HepG2 (cell line): ENCODE results near the gene PTGR2. TPM values are rescaled to one million over a fixed set of nuclear protein-coding genes. Genes with fewer than 3 reads are reported as not detected.

Source experiments
- NKX3-1 ChIP-seq: sonication (generic); formaldehyde crosslinking; IDR thresholded peaks from 2 replicates; pipeline ENCODE4 v1.5.0; 2020; ENCODE audit warnings: missing genetic modification reagents
- TGIF2 ChIP-seq: IDR thresholded peaks from 2 replicates; pipeline ENCODE4 v1.6.1; 2016; ENCODE audit warnings: control low read depth, missing compliant biosample characterization
- ZKSCAN8 ChIP-seq: IDR thresholded peaks from 2 replicates; pipeline ENCODE4 v1.6.1; 2016; ENCODE audit warnings: borderline replicate concordance, missing genetic modification reagents, missing compliant biosample characterization
- polyA plus RNA-seq, 8 experiments: library from polyadenylated mRNA; depleted of rRNA in 3 of 8; stranded (reverse) in 7 of 8; unstranded in 1 of 8; fragments of >200 nt; fragmentation: Illumina TruSeq in 4 of 8; extraction: Trizol in 4 of 8; gene quantifications; 2 replicates each; pipeline versions ENCODE4 v1.2.1 to v1.2.3, GENCODE V29; 2011 to 2016; ENCODE audit warnings: low read depth in 4 of 8, missing spikeins in 1 of 8, mixed read lengths in 1 of 8; ENCODE audit not compliant: insufficient read depth in 1 of 8
- total RNA-seq, 5 experiments: library from RNA; depleted of rRNA; stranded (reverse); fragments of >200 nt; fragmentation: Illumina TruSeq; extraction: Trizol; gene quantifications; 2 replicates each; pipeline ENCODE4 v1.2.3, GENCODE V29; 2016; ENCODE audit warnings: low read depth in 1 of 5
- TF ChIP-seq, protein P1 (sequence below): sonication (generic); formaldehyde crosslinking; IDR thresholded peaks from 2 replicates; pipeline ENCODE4 v1.5.0; 2020; ENCODE audit warnings: mild to moderate bottlenecking, missing genetic modification reagents, borderline replicate concordance
- TF ChIP-seq, protein P2 (sequence below): fragments of 450-650 bp; IDR thresholded peaks from 2 replicates; pipeline ENCODE4 v1.6.1; 2016
- TF ChIP-seq, protein P3 (sequence below): sonication (generic); formaldehyde crosslinking; IDR thresholded peaks from 2 replicates; pipeline ENCODE4 v1.5.0; 2020; ENCODE audit warnings: mild to moderate bottlenecking, missing genetic modification reagents
- TF ChIP-seq, protein P4 (sequence below): IDR thresholded peaks from 2 replicates; pipeline ENCODE4 v1.6.1; 2012; ENCODE audit warnings: low read length, improper control_type of control experiment

The PTGR2 gene
- total and polyA plus RNA-seq, 2 of the 13 experiments (the other 11 are each of a cell fraction or from before 2014, with no cell fraction given) = 3.0 to 4.3 TPM

DNA sequence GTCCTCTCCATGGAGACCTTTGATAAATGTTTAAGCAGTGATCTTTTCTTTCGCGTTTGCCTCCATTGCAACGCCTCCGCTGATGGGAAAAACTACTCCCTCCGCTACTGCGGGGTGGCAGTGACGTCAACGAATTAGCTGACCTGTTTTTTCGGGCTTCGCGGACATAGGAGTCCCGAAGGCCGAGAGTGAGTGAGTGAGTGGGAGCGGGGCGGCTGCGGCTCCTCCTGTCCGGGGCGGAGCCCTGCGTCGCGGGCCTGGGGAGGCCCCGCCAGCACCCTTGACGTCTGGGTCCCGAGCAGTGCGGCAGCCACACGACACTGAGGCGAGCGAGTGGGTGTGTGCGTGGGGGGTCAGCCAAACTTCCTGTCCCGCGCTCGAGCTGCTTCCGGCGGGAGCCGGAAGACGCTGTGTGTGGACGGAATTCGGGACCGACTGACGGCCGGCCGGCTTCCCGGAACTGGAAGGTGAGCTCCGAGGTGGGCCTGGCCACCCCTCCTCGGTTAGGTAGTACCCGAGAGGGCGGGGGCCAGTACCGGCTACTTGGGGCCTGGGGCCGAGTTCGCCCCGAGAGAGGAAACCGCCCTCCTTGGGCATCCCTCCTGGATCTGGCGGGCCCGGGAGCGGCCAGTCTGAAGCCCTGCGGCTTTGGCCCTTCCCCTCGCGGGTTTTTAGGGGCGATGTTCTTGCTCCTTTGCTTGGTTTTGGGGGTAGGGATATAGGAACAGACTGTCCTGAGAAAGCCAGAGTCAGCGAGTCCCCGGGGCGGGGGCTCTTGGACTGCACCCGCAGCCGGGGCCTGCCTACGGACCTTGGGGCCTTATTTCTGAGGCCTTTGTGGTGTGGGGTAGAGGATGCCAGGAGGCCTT is 35.1 kb downstream of the PTGR2 start, which contains the start of gene ZNF410 (continued):
- TF ChIP-seq ZKSCAN8 (CRISPR knock-in tag) (peak; percentile 32; the same call in 1 of the 2 replicates), NKX3-1 (CRISPR knock-in tag) (peak; percentile 94), TGIF2 (CRISPR knock-in tag) (no peak; the same call in 1 of the 2 replicates)
- TF ChIP-seq, protein P1, sequence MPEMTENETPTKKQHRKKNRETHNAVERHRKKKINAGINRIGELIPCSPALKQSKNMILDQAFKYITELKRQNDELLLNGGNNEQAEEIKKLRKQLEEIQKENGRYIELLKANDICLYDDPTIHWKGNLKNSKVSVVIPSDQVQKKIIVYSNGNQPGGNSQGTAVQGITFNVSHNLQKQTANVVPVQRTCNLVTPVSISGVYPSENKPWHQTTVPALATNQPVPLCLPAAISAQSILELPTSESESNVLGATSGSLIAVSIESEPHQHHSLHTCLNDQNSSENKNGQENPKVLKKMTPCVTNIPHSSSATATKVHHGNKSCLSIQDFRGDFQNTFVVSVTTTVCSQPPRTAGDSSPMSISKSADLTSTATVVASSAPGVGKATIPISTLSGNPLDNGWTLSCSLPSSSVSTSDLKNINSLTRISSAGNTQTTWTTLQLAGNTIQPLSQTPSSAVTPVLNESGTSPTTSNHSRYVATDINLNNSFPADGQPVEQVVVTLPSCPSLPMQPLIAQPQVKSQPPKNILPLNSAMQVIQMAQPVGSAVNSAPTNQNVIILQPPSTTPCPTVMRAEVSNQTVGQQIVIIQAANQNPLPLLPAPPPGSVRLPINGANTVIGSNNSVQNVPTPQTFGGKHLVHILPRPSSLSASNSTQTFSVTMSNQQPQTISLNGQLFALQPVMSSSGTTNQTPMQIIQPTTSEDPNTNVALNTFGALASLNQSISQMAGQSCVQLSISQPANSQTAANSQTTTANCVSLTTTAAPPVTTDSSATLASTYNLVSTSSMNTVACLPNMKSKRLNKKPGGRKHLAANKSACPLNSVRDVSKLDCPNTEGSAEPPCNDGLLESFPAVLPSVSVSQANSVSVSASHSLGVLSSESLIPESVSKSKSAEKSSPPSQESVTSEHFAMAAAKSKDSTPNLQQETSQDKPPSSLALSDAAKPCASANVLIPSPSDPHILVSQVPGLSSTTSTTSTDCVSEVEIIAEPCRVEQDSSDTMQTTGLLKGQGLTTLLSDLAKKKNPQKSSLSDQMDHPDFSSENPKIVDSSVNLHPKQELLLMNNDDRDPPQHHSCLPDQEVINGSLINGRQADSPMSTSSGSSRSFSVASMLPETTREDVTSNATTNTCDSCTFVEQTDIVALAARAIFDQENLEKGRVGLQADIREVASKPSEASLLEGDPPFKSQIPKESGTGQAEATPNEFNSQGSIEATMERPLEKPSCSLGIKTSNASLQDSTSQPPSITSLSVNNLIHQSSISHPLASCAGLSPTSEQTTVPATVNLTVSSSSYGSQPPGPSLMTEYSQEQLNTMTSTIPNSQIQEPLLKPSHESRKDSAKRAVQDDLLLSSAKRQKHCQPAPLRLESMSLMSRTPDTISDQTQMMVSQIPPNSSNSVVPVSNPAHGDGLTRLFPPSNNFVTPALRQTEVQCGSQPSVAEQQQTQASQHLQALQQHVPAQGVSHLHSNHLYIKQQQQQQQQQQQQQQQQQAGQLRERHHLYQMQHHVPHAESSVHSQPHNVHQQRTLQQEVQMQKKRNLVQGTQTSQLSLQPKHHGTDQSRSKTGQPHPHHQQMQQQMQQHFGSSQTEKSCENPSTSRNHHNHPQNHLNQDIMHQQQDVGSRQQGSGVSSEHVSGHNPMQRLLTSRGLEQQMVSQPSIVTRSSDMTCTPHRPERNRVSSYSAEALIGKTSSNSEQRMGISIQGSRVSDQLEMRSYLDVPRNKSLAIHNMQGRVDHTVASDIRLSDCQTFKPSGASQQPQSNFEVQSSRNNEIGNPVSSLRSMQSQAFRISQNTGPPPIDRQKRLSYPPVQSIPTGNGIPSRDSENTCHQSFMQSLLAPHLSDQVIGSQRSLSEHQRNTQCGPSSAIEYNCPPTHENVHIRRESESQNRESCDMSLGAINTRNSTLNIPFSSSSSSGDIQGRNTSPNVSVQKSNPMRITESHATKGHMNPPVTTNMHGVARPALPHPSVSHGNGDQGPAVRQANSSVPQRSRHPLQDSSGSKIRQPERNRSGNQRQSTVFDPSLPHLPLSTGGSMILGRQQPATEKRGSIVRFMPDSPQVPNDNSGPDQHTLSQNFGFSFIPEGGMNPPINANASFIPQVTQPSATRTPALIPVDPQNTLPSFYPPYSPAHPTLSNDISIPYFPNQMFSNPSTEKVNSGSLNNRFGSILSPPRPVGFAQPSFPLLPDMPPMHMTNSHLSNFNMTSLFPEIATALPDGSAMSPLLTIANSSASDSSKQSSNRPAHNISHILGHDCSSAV (CRISPR knock-in tag) = no peak
- TF ChIP-seq, protein P2, sequence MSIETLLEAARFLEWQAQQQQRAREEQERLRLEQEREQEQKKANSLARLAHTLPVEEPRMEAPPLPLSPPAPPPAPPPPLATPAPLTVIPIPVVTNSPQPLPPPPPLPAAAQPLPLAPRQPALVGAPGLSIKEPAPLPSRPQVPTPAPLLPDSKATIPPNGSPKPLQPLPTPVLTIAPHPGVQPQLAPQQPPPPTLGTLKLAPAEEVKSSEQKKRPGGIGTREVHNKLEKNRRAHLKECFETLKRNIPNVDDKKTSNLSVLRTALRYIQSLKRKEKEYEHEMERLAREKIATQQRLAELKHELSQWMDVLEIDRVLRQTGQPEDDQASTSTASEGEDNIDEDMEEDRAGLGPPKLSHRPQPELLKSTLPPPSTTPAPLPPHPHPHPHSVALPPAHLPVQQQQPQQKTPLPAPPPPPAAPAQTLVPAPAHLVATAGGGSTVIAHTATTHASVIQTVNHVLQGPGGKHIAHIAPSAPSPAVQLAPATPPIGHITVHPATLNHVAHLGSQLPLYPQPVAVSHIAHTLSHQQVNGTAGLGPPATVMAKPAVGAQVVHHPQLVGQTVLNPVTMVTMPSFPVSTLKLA = peak; percentile 37; the same call in 1 of the 2 replicates
- TF ChIP-seq, protein P3, sequence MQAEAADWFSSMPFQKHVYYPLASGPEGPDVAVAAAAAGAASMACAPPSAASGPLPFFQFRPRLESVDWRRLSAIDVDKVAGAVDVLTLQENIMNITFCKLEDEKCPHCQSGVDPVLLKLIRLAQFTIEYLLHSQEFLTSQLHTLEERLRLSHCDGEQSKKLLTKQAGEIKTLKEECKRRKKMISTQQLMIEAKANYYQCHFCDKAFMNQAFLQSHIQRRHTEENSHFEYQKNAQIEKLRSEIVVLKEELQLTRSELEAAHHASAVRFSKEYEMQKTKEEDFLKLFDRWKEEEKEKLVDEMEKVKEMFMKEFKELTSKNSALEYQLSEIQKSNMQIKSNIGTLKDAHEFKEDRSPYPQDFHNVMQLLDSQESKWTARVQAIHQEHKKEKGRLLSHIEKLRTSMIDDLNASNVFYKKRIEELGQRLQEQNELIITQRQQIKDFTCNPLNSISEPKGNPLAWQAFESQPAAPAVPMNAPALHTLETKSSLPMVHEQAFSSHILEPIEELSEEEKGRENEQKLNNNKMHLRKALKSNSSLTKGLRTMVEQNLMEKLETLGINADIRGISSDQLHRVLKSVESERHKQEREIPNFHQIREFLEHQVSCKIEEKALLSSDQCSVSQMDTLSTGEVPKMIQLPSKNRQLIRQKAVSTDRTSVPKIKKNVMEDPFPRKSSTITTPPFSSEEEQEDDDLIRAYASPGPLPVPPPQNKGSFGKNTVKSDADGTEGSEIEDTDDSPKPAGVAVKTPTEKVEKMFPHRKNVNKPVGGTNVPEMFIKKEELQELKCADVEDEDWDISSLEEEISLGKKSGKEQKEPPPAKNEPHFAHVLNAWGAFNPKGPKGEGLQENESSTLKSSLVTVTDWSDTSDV = peak; percentile 92; the same call in 1 of the 2 replicates
- TF ChIP-seq, protein P4, sequence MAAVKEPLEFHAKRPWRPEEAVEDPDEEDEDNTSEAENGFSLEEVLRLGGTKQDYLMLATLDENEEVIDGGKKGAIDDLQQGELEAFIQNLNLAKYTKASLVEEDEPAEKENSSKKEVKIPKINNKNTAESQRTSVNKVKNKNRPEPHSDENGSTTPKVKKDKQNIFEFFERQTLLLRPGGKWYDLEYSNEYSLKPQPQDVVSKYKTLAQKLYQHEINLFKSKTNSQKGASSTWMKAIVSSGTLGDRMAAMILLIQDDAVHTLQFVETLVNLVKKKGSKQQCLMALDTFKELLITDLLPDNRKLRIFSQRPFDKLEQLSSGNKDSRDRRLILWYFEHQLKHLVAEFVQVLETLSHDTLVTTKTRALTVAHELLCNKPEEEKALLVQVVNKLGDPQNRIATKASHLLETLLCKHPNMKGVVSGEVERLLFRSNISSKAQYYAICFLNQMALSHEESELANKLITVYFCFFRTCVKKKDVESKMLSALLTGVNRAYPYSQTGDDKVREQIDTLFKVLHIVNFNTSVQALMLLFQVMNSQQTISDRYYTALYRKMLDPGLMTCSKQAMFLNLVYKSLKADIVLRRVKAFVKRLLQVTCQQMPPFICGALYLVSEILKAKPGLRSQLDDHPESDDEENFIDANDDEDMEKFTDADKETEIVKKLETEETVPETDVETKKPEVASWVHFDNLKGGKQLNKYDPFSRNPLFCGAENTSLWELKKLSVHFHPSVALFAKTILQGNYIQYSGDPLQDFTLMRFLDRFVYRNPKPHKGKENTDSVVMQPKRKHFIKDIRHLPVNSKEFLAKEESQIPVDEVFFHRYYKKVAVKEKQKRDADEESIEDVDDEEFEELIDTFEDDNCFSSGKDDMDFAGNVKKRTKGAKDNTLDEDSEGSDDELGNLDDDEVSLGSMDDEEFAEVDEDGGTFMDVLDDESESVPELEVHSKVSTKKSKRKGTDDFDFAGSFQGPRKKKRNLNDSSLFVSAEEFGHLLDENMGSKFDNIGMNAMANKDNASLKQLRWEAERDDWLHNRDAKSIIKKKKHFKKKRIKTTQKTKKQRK = no peak
